ENCODE data around the gene LURAP1L. TPM values are rescaled to one million over a fixed set of nuclear protein-coding genes. Genes with fewer than 3 reads are reported as not detected.

LURAP1L gene
- total RNA-seq, 1 experiment from 2014 or later = 1.7 TPM

DNA sequence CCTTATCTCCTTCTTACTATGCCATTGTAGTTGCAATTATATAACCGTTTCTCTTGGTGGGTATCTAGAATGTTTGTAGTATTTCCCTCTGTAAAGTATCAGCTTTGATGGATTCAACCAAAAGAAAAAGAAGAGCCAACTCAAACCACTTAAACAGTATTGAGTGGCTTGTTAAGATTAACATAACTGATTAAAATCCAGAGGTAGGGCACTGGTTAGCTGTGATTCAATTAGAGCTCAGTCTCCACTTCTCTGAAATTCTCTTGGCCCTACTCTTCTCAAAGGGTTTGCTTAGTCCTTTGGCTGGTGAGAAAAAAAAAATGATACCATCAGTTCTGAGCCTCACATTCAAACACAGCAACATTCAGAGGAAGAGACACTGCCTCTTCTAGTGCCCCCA, 44.6 kb upstream of the LURAP1L start (continued):
- no peak for TF ChIP-seq ZBTB21 (CRISPR knock-in tag; IDR thresholded peaks at IDR 0.05; ENCODE audit: borderline replicate concordance)
- TF ChIP-seq, protein P1, sequence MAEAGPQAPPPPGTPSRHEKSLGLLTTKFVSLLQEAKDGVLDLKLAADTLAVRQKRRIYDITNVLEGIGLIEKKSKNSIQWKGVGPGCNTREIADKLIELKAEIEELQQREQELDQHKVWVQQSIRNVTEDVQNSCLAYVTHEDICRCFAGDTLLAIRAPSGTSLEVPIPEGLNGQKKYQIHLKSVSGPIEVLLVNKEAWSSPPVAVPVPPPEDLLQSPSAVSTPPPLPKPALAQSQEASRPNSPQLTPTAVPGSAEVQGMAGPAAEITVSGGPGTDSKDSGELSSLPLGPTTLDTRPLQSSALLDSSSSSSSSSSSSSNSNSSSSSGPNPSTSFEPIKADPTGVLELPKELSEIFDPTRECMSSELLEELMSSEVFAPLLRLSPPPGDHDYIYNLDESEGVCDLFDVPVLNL (CRISPR knock-in tag; IDR thresholded peaks at IDR 0.05; ENCODE audit: borderline replicate concordance, low read depth) = no peak

DNA sequence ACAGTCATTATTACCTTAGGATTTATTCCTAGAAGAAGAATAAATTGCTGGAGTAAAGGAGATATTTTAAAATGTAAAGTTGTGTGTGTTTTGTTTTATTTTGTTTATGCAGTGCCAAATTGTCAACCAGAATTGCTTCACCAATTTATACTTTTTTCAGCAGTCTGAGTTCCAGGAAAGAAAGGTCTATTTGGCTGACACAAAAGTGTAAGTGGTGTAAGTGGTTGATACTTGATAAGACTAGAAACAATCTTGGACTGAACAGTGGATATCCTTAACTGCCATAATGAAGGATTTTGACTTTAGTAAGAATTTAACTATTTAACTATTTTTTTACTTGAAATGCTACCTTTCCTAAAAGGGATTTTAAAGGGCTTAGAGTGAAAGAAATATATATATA, 43.9 kb upstream of the LURAP1L start:
- H3K27ac Mint-ChIP-seq = no peak overlapping the region
- ATAC-seq = no peak
- H3K36me3 Mint-ChIP-seq = peaks cover 8% of the 10 kb centered on the region
- no peak for DNase-seq (ENCODE audit: low spot score)
- H3K4me3 Mint-ChIP-seq = no peak overlapping the region
- TF ChIP-seq ZNF671 (CRISPR knock-in tag; IDR thresholded peaks at IDR 0.05) (no peak), KAT7 (CRISPR knock-in tag; IDR thresholded peaks at IDR 0.05; ENCODE audit: borderline replicate concordance) (no peak), MXD4 (CRISPR knock-in tag; IDR thresholded peaks at IDR 0.05; ENCODE audit: borderline replicate concordance) (no peak), GABPB1 (CRISPR knock-in tag; IDR thresholded peaks at IDR 0.05) (no peak), ZNF263 (CRISPR knock-in tag; IDR thresholded peaks at IDR 0.05; ENCODE audit: low read depth) (no peak), IRF2 (CRISPR knock-in tag; IDR thresholded peaks at IDR 0.05; ENCODE audit: borderline replicate concordance, low read depth) (no peak), ZNF317 (CRISPR knock-in tag; IDR thresholded peaks at IDR 0.05; ENCODE audit: borderline replicate concordance, low read depth) (no peak), TEAD1 (CRISPR knock-in tag; IDR thresholded peaks at IDR 0.05) (no peak), NFATC4 (CRISPR knock-in tag; IDR thresholded peaks at IDR 0.05) (no peak)
- TF ChIP-seq, protein P2, sequence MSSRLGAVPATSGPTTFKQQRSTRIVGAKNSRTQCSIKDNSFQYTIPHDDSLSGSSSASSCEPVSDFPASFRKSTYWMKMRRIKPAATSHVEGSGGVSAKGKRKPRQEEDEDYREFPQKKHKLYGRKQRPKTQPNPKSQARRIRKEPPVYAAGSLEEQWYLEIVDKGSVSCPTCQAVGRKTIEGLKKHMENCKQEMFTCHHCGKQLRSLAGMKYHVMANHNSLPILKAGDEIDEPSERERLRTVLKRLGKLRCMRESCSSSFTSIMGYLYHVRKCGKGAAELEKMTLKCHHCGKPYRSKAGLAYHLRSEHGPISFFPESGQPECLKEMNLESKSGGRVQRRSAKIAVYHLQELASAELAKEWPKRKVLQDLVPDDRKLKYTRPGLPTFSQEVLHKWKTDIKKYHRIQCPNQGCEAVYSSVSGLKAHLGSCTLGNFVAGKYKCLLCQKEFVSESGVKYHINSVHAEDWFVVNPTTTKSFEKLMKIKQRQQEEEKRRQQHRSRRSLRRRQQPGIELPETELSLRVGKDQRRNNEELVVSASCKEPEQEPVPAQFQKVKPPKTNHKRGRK (CRISPR knock-in tag; IDR thresholded peaks at IDR 0.05; ENCODE audit: borderline replicate concordance) = no peak
- TF ChIP-seq, protein P3, sequence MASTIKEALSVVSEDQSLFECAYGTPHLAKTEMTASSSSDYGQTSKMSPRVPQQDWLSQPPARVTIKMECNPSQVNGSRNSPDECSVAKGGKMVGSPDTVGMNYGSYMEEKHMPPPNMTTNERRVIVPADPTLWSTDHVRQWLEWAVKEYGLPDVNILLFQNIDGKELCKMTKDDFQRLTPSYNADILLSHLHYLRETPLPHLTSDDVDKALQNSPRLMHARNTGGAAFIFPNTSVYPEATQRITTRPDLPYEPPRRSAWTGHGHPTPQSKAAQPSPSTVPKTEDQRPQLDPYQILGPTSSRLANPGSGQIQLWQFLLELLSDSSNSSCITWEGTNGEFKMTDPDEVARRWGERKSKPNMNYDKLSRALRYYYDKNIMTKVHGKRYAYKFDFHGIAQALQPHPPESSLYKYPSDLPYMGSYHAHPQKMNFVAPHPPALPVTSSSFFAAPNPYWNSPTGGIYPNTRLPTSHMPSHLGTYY (CRISPR knock-in tag; IDR thresholded peaks at IDR 0.05) = no peak
- TF ChIP-seq, protein P4, sequence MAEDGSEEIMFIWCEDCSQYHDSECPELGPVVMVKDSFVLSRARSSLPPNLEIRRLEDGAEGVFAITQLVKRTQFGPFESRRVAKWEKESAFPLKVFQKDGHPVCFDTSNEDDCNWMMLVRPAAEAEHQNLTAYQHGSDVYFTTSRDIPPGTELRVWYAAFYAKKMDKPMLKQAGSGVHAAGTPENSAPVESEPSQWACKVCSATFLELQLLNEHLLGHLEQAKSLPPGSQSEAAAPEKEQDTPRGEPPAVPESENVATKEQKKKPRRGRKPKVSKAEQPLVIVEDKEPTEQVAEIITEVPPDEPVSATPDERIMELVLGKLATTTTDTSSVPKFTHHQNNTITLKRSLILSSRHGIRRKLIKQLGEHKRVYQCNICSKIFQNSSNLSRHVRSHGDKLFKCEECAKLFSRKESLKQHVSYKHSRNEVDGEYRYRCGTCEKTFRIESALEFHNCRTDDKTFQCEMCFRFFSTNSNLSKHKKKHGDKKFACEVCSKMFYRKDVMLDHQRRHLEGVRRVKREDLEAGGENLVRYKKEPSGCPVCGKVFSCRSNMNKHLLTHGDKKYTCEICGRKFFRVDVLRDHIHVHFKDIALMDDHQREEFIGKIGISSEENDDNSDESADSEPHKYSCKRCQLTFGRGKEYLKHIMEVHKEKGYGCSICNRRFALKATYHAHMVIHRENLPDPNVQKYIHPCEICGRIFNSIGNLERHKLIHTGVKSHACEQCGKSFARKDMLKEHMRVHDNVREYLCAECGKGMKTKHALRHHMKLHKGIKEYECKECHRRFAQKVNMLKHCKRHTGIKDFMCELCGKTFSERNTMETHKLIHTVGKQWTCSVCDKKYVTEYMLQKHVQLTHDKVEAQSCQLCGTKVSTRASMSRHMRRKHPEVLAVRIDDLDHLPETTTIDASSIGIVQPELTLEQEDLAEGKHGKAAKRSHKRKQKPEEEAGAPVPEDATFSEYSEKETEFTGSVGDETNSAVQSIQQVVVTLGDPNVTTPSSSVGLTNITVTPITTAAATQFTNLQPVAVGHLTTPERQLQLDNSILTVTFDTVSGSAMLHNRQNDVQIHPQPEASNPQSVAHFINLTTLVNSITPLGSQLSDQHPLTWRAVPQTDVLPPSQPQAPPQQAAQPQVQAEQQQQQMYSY (CRISPR knock-in tag; IDR thresholded peaks at IDR 0.05) = no peak
- TF ChIP-seq, protein P5, sequence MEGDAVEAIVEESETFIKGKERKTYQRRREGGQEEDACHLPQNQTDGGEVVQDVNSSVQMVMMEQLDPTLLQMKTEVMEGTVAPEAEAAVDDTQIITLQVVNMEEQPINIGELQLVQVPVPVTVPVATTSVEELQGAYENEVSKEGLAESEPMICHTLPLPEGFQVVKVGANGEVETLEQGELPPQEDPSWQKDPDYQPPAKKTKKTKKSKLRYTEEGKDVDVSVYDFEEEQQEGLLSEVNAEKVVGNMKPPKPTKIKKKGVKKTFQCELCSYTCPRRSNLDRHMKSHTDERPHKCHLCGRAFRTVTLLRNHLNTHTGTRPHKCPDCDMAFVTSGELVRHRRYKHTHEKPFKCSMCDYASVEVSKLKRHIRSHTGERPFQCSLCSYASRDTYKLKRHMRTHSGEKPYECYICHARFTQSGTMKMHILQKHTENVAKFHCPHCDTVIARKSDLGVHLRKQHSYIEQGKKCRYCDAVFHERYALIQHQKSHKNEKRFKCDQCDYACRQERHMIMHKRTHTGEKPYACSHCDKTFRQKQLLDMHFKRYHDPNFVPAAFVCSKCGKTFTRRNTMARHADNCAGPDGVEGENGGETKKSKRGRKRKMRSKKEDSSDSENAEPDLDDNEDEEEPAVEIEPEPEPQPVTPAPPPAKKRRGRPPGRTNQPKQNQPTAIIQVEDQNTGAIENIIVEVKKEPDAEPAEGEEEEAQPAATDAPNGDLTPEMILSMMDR (IDR thresholded peaks at IDR 0.05) = no peak
- TF ChIP-seq, protein P6, sequence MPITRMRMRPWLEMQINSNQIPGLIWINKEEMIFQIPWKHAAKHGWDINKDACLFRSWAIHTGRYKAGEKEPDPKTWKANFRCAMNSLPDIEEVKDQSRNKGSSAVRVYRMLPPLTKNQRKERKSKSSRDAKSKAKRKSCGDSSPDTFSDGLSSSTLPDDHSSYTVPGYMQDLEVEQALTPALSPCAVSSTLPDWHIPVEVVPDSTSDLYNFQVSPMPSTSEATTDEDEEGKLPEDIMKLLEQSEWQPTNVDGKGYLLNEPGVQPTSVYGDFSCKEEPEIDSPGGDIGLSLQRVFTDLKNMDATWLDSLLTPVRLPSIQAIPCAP (CRISPR knock-in tag; IDR thresholded peaks at IDR 0.05) = no peak
- CTCF ChIA-PET = no interaction called here
- H3K27me3 Mint-ChIP-seq (ENCODE audit: low read depth) = no peaks in the 10 kb centered on the region
- H3K4me1 Mint-ChIP-seq = 0 out of 2 replicates have a peak, but pooled peaks cover 6% of the 10 kb centered on the region
- POLR2A ChIA-PET = no interaction called here
- peaks cover 25% of the 10 kb centered on the region for H3K9me3 Mint-ChIP-seq

All from WTC11 (cell line).